NCI-H1417 treated with DMSO at 0.1 percent for 48 hours (cell line): Measurements from ENCODE around the gene COG2.

Experiments used
- DNase-seq: peaks from one replicate; lab custom pipeline; 2025; lab: John Stamatoyannopoulos, UW

Gene COG2

DNA sequence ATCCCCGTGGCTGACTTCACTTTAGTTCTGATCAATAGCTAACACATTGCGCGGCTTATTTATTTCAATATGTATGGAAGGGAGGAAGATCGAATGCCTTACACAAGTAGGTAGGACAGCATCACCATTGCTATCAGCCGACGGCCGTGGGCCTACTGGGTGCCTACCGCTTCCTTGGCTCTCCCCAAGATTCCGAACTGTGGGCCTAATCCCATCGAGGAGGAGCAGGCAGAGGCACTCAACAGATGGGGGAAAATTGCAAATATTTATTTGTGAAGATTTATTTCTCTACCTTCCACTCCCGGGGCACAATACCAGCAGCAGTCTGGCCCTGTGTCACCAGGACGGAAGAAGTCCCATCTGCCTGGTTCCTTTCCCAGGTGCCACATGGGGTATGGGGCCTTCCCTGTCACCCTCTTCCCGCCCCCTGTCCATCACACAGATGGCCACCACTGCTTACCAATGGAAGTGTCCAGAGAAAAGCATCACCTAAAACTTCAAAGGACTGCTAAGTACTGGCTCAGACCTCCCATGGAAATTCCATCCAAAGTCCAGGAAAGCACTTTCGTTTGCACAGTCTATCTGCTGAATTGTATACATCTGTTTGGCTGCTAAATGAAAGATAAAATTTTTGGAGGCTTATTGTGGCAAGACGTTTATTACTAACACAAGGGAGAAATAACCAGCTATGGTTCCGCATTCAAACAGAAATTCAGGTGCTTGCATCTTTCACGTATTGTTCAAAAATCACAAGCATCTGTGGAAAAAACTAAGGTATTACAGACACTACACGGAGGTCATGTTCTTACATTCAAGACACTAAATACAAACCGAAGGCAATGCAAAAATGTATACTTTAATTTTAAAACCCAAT lies 59.9 kb downstream of the COG2 start:
- DNase-seq = no peak

DNA sequence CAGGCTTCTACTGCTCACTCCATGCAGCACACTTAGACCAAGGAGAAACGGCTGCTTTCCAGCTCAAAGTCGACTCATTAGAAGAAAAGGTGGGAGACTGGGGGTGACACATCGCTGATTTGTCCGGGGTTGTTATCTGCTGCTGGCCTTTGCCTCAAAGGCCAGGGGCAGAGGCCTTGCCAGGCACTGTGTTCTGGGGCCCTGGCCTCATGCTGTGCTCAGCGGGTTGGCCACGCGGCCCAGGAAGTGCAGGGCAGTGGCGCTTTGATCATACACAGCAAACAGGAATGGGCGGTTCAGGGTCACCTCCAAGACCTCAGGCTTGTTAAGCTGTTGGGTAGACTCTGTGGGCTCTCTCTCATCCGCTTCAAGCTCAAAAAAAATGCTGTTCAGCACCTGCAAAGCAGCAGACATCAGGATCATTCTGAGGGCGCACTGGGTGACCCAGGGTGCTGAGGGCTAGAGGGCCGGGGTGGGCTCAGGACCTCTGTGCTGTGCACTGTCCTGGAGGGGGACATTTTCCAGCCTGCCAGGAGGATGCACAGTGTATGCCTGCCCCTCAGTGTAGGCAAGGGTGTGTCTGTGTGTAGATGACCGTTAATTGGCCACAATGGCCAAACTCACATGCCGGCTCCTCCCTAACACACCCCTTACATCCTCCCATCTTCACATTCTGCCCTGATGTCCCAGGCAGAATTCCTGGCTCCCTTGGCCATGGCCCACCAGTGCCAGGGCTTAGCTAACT lies 60.8 kb downstream of the COG2 start:
- no peak for DNase-seq

DNA sequence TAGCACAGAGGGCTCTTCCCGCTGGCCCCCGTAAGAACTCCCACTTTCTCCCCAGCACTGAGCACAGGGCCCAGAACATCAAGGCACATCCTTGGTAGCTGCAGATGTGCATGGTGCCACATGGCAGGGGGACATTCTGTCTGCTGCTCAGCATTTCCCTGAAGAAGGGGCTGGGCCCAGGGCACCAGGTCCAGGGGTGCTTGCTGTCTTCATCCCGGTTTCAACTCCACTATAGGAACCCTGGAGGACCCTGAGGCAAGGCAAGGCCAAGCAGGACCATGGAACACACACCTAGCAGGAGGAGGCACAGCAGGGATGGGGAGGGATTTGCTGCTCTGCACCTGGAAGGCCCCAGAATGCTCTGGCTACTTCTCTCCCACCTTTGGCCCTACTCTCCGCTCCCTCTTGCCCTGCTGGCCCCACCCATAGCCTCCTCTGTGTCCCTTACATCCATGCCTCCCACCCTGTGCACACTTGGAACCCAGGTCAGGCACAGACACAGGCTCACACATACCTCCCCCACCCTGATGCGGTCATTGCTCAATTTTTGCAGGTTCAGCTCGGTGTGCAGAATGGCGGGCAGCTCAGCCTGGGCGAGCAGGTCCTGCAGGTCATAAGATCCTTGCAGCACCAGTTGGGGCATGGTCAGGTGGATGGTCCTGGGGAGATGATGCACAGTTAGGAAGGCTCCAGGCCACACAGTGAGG lies 61.6 kb downstream of the COG2 start:
- no peak for DNase-seq

DNA sequence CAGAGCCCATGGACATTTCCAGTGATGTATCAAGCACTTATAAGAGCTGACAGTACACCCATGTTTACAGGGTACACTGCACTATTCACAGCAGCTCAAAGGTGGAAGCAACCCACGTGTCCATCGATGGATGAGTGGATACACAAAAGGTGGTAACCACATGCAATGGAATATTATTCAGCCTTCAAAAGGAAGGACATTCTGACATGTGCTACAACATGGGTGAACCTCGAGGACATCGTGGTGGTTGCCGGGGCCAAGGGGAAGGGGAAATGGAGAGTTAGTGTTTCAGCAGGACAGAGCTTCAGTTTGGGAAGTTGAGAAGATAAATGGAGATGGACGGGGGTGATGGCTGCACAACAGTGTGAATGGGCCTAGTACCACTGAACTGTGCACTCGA lies 62.5 kb downstream of the COG2 start:
- DNase-seq = no peak

DNA sequence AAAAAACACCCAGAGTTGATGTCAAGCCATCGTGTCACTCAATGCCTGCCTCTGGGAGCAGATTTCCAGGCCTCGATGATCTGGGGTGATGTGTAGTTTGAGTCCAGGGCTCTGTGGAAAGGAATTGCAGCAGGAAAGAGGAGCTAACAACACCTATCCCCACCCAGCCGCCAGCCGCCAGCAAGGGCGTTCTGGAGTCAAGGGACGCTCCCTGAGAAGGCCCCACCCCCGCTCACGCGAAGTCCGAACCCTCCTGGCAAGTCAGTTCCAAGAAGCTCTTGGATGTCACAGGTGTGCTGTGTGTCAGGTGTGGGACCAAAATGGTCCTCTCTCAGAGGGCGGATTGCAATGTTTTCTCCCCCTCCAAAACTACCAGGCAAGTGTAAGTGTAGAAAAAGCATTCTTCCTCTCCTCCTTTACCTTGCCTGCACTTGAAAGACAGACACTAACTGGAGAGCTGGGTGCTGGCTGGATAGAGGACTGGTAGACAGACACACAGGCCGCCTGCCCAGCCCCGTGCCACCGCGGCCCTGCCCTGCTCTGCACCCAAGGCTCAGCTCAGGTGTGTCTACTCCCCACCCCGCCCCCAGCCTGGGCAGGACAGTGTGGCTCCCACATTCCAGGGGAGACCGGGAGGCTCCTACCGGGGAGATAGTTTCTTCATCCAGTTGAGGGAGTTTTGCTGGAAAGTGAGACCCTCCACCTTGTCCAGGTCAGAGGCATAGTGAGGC lies 63.2 kb downstream of the COG2 start:
- DNase-seq = no peak

DNA sequence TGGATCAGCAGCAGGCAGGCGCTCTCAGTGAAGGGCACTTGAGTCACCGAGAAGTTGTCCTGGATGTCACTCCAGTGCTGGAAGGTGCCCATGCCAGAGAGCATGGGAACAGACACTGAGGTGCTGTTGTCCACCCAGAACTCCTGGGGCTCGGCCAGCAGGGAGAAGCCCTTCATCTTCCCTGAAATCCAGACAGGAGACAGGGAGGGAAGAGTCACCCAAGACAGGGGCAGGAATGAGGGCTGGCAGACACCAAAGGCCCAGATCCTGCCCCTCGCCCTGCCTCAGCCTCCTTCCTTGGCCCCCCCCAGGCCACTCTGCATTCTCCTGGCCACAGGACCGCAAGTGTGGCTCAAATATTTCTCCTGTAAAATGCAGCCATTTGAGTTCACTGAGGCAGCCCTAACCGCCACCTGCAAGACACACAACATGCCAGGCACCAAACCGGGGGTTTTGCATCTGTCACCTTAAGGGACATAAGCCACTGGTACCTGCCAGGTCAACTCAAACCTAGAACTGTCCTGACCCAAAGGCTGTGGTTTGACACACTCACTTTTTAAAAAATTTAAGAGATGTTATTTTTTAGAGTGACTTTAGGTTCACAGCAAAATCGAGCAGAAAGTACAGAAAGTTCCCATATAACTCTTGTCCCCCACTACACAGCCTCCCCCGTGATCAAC lies 63.9 kb downstream of the COG2 start:
- DNase-seq = no peak

DNA sequence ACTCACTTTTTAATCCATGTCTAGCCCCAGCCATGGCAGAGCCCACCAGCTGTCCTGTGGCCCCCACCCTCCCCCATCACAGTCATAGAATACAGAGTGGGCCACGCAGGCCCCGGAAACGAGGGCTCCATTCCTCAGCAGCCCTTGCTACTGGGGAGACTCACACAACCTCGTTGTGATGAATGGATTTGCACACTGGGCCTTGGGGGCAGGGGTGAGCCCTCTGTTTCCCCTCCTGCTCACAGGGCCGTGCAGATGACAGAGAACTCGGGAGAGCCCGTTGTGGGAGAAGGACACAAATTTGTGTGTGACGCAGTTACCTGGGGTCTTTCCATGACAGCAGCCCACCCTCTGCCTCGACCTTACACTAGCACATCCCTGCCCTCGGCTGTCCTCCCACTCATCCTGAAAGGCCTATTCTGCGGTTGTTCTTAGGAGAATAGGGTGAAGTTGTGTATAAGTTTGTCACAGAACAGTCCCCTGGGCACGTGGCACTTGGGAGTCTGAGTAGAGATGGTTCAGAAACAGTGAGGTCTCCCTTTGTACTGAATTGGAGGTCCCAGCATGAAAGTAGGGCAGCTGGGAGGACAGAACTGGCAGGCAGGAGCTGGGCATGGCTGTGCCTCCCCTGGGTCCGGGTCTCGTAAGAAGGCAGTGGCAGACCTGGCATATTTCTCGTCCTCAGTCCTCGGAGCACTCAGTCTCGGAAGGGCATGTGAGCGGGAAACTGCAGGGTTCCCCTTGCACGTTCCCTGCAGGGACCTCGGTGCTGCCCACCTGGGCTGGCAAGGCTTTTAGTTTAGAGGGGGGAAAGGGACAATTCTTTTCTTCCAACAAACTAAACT lies 64.8 kb downstream of the COG2 start:
- no peak for DNase-seq

DNA sequence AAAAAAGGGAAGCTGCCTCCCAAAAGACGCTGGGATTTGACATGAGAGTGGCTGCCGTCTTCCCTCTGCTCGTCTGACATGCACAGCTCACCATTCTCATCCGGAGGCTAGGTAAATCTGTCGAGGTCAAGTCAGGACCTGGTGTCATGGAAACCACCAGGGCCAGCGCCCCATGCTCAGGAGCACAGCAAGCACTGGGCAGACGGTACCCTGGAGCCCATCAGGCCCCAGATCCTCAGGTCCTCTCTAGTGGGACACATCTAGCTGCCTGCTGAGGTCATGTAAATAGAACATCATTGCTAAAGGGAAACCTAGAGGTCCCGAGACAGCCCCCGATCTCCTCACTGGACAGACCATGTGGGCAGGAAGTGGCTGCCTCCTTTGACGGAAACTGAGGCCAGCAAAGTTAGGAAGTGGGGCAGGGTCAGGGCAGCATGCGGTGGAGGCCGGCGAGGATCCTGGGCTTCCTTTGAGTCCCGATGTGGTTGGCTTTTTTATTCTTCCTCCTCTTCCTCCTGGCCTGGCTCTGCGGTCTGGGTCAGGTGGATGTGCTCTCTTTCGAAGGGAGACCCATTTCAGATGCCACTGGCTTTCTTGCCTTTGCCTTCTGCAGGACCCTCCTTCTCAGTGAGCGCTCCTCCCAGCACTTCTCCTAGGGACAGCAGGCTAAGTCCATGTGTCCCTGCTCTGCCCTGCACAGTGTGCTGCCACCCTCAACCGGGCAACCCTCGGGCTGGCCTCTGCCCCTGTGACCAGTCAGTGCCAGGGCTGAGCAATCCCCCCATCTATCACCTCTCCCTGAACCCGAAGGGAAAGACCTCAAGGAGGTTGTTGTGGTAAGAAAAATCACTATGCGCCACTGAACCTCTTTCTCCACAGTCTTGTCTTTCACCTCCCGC lies 65.7 kb downstream of the COG2 start:
- no peak for DNase-seq

DNA sequence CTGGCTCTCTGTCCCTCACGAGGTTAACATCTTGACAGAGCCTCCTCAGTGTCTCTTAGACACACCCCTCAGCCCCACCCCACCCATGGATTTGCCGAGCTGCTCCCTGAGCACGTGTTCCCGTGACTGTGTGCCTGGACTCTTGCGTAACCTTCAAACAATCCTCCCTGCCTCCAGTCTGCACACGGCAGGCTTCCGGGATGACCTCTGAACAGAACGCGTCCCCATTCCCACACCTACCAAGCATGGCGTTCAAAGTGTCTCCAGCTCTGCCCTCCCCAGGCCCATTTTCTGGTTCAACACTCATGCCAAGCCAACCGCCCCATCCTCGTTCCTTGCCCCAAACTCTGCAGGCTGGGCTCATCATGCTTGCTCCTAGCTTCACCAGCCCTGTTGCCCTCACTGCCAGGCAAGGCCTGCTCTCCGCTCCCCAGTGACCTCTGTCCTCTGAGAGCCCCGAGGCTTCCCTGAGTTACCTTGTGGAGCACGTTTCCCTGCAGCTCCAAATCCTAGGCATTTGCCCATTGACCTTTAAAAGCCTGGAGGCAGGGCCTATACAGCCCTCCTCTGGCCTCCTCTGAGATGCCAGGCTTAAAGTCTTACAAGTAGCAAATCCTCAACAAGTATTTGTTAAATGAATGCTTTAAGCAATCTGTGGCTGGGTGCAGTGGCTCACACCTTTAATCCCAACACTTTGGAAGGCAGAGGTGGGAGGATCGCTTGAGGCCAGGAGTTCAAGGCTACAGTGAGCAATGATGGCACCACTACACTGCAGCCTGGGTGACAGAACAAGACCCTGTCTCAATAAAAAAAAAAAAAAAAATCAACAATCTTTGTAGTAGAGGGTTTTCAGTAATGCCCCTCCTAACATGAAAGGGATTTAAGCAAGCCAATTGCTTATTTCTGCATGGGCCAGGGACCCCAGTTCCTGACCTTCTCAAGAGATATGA lies 66.6 kb downstream of the COG2 start:
- no peak for DNase-seq

DNA sequence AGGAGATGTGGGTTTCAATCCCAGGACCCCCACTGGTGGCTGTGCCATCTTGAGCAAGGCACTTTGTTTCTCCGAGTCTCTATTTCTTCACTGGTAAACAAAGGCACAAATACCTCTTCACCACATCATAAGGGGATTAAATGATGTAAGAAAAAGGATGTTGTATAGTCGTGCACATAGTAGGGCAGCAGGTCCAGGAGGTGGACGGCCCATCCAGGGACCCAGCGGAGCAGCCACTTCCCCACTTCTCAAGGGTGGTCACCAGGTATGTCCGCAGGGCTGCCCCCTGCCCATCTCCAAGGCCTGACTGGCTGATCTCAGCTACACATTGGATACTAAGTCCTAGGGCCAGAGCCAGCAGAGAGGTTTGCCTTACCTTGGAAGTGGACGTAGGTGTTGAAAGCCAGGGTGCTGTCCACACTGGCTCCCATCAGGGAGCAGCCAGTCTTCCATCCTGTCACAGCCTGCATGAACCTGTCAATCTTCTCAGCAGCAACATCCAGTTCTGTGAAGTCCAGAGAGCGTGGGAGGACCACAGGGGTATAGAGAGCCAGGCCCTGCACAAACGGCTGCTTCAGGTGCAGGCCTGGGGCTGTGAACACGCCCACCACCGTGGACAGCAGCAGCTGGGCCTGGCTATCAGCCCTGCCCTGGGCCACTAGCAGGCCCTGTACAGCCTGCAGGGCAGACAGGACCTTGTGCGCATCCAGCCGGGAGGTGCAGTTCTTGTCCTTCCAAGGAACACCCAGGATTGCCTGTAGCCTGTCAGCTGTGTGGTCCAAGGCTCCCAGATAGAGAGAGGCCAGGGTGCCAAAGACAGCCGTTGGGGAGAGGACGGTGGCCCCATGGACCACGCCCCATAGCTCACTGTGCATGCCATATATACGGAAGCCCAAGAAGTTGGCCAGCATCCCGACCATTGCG lies 67.6 kb downstream of the COG2 start:
- DNase-seq = no peak

DNA sequence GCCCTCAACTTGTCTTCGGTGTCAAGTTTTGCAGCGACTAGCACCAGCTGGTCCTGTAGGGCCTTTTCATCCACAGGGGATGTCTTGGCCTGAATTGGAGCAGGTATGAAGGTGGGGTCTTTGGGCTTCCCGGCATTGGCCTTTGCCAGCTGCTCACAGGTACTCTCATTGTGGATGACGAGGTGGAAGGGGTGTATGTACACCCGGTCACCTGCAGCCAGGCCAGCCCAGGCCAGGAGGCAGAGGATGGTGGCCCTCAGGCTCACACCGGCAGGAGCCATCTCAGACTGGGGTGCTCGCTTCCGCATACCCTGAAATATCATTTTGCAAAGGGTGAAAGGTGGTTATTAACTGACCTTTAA lies 68.2 kb downstream of the COG2 start:
- DNase-seq = no peak

DNA sequence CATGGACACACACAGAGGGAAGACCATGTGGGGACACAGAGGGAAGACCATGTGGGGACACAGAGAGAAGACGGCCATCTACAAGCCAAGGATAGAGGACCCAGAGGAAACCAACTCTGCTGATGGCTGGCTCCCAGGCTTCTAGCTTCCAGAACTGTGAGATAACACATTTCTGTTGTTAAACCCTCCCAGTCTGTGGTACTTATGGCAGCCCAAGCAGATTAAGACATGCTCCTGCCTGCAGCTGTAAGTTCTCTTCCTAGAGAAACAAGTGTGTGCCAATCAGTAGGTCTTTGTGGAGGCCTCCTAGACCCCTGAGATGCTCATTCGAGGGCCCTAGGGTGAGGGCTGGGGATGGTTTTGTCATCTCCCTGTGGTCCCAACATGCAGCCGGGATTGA lies 69.0 kb downstream of the COG2 start:
- no peak for DNase-seq

DNA sequence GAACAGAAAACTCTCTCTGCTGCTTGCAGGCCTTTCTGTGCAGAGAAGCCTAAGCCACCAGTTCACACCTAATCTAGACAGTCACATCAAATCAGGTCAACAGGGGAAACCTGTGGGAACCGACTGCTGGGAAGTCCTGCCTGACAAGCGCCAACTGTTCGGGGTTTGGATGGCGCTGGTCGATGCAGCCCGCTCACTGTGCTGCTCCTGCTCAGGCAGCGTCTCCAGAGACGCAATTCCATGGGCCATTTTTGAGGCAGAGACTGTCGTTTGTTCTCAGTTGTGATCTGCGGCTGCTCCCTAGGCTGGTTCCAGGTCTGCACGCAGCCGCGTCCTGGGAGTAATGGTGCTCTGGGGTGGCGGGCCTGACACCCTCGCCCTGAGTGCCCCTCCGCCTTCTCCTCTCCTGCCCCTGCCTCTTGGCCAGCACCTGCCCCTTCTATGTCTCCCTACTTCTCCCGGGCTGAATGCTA lies 70.2 kb downstream of the COG2 start:
- DNase-seq = no peak

DNA sequence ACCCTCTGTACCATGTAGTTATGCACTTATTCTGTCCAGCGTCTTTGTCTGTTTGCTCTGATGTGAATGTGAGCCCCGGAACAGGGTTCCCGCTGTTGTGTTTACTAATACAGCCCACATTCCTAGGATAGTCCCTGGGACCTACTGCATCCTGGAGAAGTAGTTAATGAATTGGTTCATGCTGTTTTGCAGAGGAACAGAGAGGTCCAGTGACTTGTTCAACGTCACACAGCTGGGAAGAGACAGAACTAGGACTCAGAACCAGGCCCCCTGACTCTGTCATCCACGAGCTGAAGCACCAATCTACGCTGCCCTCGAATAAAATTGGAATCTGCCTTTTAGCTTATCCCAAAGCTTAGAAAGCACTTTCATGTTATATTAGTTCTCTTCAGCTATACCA lies 70.9 kb downstream of the COG2 start:
- no peak for DNase-seq

DNA sequence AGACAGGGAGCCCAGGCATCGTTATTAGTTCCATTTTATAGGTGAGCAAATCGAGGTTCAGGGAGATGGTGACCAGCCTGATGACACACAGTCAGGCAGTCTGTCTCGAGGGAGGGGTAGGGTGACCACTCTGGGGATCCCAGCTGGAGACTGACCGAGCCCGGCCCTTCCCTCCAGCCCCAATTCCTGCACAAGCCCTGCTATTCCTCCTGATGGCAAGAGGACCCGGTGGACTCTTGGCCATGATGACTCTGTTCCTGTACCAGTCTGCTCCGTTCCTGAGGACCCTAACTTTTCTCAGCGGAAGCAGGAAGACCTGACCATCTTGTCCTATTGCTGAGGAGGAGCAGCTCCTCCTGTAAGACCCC lies 71.2 kb downstream of the COG2 start:
- DNase-seq = no peak

DNA sequence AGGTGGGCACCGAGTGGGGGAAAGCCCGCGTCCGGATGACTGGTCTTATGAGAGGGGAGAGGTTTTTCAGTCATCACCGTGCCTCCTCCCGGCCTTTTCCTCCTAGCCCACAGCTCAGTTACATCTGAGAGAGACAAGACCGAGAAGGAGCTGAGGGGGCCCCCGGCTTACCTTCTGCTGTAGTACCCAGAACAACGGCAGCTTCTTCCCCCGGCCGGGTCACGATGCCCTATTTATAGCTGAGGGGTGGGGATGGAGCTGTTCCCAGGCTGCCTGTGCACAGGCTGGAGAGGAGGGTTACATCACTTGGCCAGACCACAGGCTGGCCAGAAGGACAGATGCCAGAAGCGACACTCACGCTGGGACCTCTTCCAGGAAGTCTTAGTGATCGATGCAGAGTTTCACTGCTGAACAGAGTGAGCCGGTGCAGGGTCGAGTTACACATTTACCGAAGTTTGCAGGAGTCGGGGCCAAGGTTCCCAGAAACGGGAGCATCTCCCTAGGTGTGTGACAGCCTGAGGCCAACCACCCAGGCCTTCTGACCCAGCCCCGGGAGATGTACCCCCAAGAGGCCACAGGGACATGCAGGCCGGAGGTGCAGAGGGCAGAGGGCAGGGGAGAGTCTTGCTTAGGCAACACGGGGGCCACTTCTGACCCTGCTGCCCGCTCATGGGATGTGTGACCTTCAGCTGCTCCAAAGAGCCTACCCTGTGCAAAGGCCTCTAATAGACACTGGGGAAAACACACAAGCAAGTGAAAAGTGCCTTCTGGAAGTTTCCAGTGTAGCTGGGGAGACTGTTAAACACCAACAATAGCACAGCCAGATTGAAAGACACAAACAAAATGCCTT lies 71.9 kb downstream of the COG2 start, which contains the start of gene AGT:
Gene AGT, minus strand, starts transcription at position 208 of the 850 bp plus-strand sequence. CDS start 3,299 bp downstream, outside the sequence.
- DNase-seq = no peak
